ENCODE measurements around the gene GPD1.
"Not testable (repeated sequence)": the region's sequence is repeated elsewhere in the genome, so short reads cannot be mapped to it uniquely, and the experiment has no call there.

Gene GPD1

DNA sequence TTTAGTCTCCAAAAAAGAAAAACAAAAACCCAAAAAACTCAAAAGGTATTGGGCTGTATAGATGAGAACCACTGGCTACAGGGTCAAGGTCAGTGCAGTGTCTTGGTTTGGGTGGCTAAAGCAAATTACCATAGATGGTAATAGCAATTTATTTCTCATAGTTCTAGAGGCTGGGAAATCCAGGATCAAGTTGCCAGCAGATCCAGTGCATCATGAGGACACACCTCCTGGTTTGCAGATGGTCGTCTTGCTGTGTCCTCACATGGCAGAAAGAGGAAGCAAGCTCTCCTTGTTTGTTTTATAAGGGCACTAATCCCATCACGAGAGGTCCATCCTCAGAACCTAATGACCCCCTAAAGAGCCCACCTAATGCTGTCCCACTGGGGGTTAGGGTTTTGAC is 19.4 kb downstream of the GPD1 start:
- DNase-seq (ENCODE audit: low read depth, low spot score) = no peak

DNA sequence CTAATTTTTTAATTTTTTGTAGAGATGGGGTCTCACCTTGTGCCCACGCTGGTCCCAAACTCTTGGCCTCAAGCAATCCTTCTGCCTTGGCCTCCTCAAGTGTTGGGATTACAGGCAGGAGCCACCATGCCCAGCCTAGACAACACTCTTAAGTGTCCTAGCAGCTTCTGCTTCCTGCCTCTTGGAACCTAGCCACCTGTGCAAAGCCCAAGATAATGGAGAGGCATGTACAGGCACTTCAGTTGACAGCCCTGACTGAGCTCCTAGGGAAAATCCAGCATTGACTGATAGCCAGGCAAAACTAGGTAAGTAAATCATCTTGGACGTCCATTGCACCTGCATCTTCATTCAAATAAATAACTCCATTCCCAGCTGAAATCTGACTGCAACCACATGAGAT is 23.7 kb downstream of the GPD1 start:
- no peak for DNase-seq (ENCODE audit: low read depth, low spot score)

DNA sequence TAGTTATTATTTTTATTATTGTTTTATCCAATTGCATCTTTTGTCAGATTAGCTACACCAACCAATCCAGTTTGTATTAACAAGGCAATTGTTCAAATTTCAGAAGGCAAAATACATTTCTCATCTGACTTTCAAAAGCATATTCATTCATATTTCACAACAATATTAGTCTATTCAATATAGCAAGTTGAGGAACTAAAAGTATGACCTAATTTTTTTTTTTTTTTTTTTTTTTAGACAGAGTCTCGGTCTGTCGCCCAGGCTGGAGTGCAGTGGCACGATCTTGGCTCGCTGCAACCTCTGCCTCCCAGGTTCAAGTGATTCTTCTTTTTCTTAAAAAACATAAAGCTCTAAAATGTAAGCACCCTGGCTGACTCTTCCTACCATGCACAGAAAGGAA is 25.5 kb downstream of the GPD1 start:
- DNase-seq (ENCODE audit: low read depth, low spot score) = no peak

DNA sequence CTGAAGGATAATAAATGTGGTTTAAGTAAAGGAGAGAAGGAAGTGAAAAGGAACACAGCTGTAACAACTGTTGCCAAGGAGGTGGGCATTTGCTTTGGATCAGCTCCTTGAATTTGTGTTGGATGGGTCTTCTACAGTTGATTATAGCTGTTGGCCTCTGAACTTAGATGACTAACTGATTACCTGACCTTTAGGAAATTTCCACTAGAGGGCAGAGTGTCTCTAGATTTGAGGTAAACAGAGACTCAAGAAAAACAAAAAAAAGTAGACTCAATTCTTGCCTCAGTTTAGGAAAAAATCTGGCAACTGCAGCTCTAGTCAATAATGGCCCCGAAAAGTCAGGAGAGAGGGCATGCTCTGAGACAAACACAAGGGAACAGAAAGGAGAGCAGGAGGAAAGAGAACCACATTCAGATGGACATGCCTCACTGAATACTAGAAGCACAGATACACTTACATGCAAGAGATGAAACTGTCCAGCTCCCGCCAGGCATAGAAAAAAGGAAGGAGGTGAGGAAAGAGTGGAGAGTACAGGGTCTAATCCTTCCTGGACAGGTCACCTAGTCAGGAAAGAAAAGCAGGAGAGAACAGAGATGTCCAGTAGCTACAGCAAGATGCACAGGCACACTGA is 28.8 kb downstream of the GPD1 start:
- DNase-seq (ENCODE audit: low read depth, low spot score) = no peak

DNA sequence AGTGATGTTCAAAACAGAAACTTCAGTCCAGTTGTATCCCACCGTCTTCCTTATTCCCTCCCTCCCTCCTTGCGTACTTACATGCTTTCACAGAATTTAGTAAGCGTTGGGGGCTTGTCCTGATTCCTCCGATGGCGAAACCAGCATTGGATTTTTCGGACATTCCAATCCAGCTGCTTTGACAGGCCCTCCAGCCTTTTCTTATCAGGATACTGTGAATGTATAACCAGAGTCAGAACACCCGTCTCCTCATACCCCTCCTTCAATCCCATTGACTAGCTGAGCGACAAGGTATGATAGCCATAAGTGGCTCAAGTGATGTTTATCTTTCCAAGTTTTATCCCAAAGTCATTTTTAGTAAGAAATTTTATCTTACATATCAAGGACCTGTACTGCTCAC is 39.2 kb downstream of the GPD1 start:
- no peak for DNase-seq (ENCODE audit: low read depth, low spot score)

DNA sequence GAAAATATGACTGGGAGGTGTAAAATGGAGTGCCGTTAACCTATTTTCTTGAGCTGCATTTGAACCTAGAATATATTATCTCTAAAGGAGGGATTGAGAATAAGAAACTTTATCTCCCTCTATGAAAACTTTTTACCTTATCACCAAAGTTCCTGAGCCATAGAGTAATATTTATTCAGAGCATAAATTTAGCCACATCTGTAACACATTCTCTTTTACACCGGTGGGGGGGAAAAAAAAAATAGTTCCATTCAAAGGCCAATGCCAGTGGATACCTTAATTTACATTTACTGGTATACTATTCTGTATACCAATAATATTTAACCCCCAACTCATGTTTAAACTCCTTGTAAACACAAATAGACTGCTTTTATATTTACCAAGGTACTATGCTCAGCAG is 41.6 kb downstream of the GPD1 start:
- DNase-seq (ENCODE audit: low read depth, low spot score) = no peak

DNA sequence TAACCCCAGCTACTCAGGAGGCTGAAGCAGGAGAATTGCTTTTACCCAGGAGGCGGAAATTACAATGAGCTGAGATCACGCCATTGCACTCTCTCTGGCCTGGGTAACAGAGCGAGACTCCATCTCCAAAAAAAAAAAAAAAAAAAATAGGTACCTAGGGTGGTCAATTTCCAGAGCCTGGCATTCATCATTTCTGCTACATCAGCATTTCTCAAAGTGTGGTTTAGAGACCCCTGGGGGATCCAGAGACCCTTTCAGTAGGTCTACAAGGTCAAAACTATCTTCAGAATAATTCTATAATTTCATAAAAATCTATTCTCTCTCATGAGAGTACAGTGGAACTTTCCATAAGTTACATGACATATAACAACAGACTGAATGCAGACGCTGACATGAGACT is 43.5 kb downstream of the GPD1 start:
- DNase-seq (ENCODE audit: low read depth, low spot score) = no peak

DNA sequence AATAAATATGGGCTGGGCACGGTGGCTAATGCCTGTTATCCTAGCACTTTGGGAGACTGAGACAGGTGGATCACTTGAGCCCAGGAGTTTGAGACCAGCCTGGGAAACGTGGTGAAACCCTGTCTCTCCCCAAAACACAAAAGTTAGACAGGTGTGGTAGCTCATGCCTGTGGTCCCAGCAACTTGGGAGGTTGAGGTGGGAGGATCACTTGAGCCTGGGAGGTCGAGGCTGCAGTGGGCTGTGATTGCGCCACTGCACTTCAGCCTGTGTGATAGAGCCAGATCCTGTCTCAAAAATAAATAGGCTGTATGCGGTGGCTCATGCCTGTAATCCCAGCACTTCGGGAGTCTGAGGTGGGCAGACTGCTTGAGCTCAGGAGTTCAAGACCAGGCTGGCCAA is 44.2 kb downstream of the GPD1 start:
- not testable (repeated sequence) for DNase-seq (ENCODE audit: low read depth, low spot score)

DNA sequence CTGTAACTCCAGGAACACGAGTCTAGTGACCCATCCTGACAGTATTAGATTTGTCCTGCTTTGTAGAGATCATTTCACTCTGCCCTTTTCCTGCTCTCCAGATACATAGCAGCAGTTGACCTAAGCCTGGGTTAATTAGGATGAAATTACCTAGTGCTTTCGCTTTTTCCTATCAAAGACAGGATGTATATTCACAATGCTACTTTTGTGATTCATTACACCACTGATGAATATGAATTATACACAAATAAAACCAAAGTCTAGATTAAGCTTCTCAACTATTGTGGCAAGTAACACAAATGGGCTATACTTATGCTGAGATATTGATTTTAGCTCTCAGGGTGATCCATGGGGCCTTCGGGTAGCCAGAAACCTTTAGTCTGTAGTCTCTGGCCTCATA is 45.5 kb downstream of the GPD1 start:
- DNase-seq (ENCODE audit: low read depth, low spot score) = no peak

DNA sequence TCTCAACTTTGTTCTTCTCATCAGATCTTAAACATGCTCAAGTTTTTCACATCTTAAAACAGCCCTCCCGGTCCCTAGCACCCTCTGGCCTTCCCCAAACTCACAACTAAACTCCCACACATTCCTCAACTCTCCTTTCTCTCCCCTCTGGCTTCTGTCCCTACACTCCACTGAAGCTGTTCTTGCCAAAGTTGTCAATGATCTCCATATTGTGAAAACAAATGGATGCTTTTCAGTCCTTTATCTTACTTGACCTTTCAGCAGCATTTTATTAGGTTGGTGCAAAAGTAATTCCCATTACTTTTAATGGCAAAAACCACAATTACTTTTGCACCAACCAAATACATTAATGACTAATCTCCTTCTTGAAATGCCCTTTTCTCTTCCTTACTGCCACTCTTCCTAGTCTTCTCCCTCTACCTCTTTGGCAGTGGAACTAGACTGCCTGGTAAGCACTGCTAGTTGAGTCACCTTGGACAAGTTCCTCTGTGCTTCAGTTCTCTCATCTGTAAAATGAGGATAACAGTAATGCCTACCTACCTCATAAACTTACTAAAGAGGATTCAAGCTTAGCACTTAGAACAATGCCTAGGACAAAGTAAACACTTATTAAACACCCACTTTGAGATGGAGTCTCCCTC is 47.4 kb downstream of the GPD1 start:
- no peak for DNase-seq (ENCODE audit: low read depth, low spot score)

DNA sequence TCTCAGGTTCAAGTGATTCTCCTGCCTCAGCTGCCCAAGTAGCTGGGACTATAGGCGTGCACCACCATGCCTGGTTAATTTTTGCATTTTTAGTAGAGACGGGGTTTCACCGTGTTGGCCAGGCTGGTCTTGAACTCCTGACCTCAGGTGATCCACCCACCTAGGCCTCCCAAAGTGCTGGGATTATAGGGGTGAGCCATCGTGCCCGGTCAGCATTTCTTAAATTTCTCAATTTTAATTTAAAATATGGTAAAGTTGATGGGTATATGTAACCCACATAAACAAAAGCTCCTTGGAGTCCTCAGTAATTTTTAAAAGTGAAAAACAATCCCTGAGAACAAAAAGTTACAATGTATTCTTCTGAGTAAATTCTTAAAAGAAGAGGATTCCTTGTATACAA is 51.1 kb downstream of the GPD1 start:
- DNase-seq (ENCODE audit: low read depth, low spot score) = not testable (repeated sequence)

DNA sequence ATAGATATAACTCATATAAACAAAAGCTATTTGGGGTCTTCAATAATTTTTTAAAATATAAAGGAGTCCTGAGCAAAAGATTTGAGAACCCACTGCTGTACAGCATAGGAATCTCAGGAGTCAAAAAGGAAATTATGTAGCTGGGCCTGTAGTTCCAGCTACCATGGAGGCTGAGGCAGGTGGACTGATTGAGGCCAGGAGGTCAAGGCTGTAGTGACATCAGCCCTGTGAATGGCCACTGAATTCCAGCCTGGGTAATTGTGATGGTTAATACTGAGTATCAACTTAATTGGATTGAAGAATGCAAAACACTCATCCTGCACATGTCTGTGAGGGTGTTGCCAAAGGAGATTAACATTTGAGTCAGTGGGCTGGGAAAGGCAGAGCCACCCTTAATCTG is 52.8 kb downstream of the GPD1 start:
- DNase-seq (ENCODE audit: low read depth, low spot score) = no peak

DNA sequence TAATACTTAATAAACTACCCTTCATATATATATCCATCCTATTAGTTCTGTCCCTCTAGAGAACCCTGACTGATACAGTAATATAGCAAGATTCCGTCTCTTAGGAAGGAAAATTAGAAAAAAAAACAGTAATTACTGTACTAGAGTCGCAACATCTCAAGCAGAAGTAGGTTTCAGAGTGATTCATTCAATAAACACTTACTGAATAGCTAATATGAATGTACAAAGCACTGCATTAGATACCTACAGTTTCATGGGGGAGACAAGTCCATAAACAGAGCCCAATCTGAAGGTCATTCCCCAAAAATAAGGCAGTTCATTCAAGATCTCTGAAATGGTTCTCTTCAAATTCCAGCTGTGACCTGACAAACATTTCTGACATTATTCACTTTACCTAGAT is 53.5 kb downstream of the GPD1 start:
- no peak for DNase-seq (ENCODE audit: low read depth, low spot score)

DNA sequence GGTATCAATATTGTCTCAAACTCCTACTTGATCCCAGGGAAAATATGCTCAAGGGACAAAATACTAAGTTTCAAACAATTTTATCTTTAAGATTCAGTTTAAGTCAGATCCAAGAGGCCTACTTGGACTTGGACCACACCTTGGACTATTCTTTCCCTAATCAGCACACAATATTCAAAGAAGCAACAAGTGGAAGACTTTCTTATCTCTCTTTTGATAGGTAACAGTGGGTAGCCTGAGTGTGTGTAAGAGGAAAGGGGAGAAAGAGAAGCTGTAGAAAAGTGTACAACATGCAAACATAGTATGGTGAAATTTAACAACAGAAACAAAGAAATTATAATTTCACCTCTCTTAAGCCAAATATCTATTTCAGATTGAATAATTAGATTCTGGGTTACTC is 56.8 kb downstream of the GPD1 start:
- no peak for DNase-seq (ENCODE audit: low read depth, low spot score)

Data from brain pericyte (primary cell).